HL-60 (cell line): Measurements from ENCODE around the gene ZNF610.

ENCODE experiments used
- DNase-seq, 2 experiments: peaks; one replicate each; pipeline ENCODE4 v3.0.0-alpha.2; 2010 to 2020; ENCODE audit warnings: low read depth in 1 of 2, low spot score in 1 of 2
- H3K27ac ChIP-seq: fragments of 250-450 bp; sonication (Bioruptor Pico); replicated peaks from 2 replicates; pipeline ENCODE4 v1.5.1; 2020; ENCODE audit warnings: mild to moderate bottlenecking, moderate library complexity
- H3K27me3 ChIP-seq: fragments of 250-450 bp; sonication (Bioruptor Pico); 2 replicates; pipeline ENCODE4 v1.5.1; 2021; ENCODE audit warnings: mild to moderate bottlenecking, moderate library complexity; ENCODE audit not compliant: insufficient read depth, poor library complexity, severe bottlenecking
- H3K4me3 ChIP-seq: replicated peaks from 2 replicates; pipeline ENCODE4 v1.5.1; 2011; ENCODE audit warnings: mild to moderate bottlenecking, control low read depth, low read length; ENCODE audit not compliant: insufficient read depth
- CTCF ChIP-seq: IDR thresholded peaks from one replicate; pipeline ENCODE4 v1.5.1; 2011; ENCODE audit warnings: low read length, control low read depth, inconsistent platforms; ENCODE audit not compliant: insufficient read depth
- GABPA ChIP-seq: IDR thresholded peaks from 2 replicates; pipeline ENCODE4 v1.6.1; 2012; ENCODE audit warnings: low read depth
- POLR2AphosphoS5 ChIP-seq: IDR thresholded peaks from 2 replicates; pipeline ENCODE4 v1.6.1; 2012; ENCODE audit warnings: low read depth
- REST ChIP-seq: IDR thresholded peaks from 2 replicates; pipeline ENCODE4 v1.6.1; 2012; ENCODE audit warnings: low read depth; ENCODE audit not compliant: insufficient replicate concordance
- SPI1 ChIP-seq: IDR thresholded peaks from 2 replicates; pipeline ENCODE4 v1.6.1; 2012; ENCODE audit warnings: low read depth, mild to moderate bottlenecking, borderline replicate concordance

ZNF610 gene

GRCh38 chr19:52307275-52307674, 28.8 kb upstream of the ZNF610 start:
- Histone ChIP-seq H3K4me3 (no peak overlapping the region), H3K27ac (no peak overlapping the region), H3K27me3 (no peaks in the 10 kb centered on the region)
- peak; percentile 2 to 28 for DNase-seq
- TF ChIP-seq REST: no peak
- no peak for TF ChIP-seq SPI1
- TF ChIP-seq POLR2AphosphoS5: no peak
- no peak for TF ChIP-seq GABPA
- no peak for TF ChIP-seq CTCF

GRCh38 chr19:52322429-52322828, 13.6 kb upstream of the ZNF610 start:
- TF ChIP-seq GABPA: no peak
- TF ChIP-seq REST: no peak
- no peak for TF ChIP-seq CTCF
- no peak for TF ChIP-seq SPI1
- TF ChIP-seq POLR2AphosphoS5: no peak
- no peaks in the 10 kb centered on the region for H3K27me3 ChIP-seq
- no peak for DNase-seq
- H3K27ac ChIP-seq: no peak overlapping the region
- H3K4me3 ChIP-seq: no peak overlapping the region

GRCh38 chr19:52331757-52332156, 4.3 kb upstream of the ZNF610 start:
- Histone ChIP-seq H3K27me3 (no peaks in the 10 kb centered on the region), H3K27ac (no peak overlapping the region), H3K4me3 (no peak overlapping the region)
- no peak for DNase-seq
- no peak for TF ChIP-seq REST
- TF ChIP-seq POLR2AphosphoS5: no peak

GRCh38 chr19:52335768-52336116, 301 bp upstream of the ZNF610 start:
- no peak for DNase-seq
- no peaks in the 10 kb centered on the region for H3K27me3 ChIP-seq
- H3K27ac ChIP-seq: peak overlapping the region; percentile 96
- H3K4me3 ChIP-seq: peak overlapping the region; percentile 51
- no peak for TF ChIP-seq SPI1
- no peak for TF ChIP-seq CTCF
- TF ChIP-seq GABPA: no peak
- TF ChIP-seq POLR2AphosphoS5: no peak
- no peak for TF ChIP-seq REST
